ENCODE measurements around the gene C9orf153. TPM values are rescaled to one million over a fixed set of nuclear protein-coding genes. Genes with fewer than 3 reads are reported as not detected.
A peak's percentile ranks its signal among the peaks of the same experiment; 100 is the strongest.

The C9orf153 gene
- total RNA-seq, 1 donor from 2014 or later: 1.1 TPM

DNA sequence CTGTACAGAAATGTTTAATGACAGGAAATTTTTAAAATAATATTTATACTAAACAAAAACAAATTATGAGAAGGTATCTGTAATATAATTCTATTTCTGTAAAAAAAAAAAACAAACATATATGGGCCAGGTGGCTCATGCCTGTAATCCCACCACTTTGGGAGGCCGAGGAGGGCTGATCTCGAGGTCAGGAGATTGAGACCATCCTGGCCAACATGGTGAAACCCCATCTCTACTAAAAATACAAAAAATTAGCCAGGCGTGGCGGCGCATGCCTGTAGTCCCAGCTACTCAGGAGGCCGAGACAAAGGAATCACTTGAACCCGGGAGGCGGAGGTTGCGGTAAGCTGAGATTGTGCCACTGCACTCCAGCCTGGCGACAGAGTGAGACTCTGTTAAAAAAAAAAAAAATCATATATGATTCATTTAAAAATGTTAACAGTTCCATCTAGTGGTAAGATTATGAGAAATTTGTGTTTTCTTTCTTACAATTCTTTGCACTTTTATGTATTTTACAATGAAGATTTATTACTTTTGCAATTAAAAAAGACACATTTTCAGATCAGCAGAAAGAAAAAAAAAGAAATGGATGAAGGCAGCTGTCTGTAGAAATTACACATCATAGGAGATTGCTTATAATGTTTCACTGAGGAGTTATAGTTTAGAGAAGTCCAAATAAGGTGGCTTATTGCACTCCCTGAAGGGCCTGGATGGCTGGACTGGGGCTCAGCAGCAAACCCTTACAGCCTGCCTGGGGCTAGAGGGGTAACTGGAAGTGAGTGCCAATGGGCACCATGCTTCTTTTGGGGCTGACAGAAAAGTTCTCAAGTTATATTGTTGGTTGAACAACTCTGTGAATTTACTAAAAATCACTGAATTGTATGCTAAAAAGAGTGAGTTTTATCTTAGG lies 20.3 kb downstream of the C9orf153 start:
- H3K4me3 Mint-ChIP-seq: no peak overlapping the region
- H3K4me1 Mint-ChIP-seq (ENCODE audit: unreplicated experiment): peaks cover 9% of the 10 kb centered on the region
- H3K27me3 Mint-ChIP-seq: no peaks in the 10 kb centered on the region
- TF ChIP-seq, protein P1, sequence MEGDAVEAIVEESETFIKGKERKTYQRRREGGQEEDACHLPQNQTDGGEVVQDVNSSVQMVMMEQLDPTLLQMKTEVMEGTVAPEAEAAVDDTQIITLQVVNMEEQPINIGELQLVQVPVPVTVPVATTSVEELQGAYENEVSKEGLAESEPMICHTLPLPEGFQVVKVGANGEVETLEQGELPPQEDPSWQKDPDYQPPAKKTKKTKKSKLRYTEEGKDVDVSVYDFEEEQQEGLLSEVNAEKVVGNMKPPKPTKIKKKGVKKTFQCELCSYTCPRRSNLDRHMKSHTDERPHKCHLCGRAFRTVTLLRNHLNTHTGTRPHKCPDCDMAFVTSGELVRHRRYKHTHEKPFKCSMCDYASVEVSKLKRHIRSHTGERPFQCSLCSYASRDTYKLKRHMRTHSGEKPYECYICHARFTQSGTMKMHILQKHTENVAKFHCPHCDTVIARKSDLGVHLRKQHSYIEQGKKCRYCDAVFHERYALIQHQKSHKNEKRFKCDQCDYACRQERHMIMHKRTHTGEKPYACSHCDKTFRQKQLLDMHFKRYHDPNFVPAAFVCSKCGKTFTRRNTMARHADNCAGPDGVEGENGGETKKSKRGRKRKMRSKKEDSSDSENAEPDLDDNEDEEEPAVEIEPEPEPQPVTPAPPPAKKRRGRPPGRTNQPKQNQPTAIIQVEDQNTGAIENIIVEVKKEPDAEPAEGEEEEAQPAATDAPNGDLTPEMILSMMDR (conservative IDR thresholded peaks at IDR 0.05): peak; percentile 39
- H3K27ac Mint-ChIP-seq: no peak overlapping the region
- peak; percentile 43 for DNase-seq (ENCODE audit: extremely low spot score, unreplicated experiment)
- H3K9me3 Mint-ChIP-seq: no peaks in the 10 kb centered on the region
- H3K36me3 Mint-ChIP-seq: no peaks in the 10 kb centered on the region

DNA sequence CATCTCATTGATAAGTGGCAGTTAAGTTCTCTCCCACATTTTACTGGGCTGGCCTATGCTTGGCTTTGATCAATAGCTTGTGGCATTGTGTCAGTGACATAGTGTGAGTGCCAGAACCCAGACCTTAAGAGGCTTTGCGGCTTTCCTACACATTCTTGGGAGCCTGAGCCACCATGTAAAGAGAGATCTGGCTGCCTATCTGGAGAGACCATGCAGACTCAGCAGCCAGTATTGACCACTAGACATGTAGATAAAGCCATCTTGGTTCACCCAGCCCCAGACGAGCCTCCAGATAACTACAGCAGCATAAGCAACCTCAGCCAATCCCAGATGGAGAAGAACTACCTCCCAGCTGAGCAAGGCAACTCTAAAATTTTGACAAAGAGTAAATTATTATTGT lies 28.6 kb downstream of the C9orf153 start:
- DNase-seq (ENCODE audit: extremely low spot score, unreplicated experiment): no peak
- H3K36me3 Mint-ChIP-seq: no peaks in the 10 kb centered on the region
- no peak overlapping the region for H3K4me3 Mint-ChIP-seq
- H3K27me3 Mint-ChIP-seq: no peaks in the 10 kb centered on the region
- no peaks in the 10 kb centered on the region for H3K9me3 Mint-ChIP-seq
- peaks cover 4% of the 10 kb centered on the region for H3K4me1 Mint-ChIP-seq (ENCODE audit: unreplicated experiment)
- no peak overlapping the region for H3K27ac Mint-ChIP-seq
- TF ChIP-seq, protein P1 (conservative IDR thresholded peaks at IDR 0.05): no peak

DNA sequence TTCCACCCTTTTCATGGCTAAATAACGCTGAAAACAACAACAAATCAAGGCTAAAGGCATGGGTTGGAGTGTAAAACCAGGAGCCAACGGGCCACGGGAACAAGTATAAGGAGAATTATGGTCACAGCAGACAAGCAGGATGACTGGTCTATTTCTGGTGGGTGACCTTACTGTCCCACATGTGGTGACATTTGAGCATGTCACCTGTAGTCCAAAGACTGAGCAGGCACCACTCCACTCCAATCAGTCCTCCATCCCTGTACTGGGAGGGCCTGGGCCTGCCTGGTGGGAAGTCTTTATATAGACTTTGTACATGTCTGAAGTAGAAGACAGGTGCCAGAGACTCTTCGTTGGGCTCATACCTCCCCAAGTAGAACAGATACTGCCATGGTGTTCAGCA lies 36.8 kb downstream of the C9orf153 start:
- Mint-ChIP-seq H3K9me3 (no peaks in the 10 kb centered on the region), H3K27ac (no peak overlapping the region), H3K4me1 (ENCODE audit: unreplicated experiment) (no peaks in the 10 kb centered on the region), H3K4me3 (no peak overlapping the region), H3K27me3 (peaks cover 2% of the 10 kb centered on the region), H3K36me3 (no peaks in the 10 kb centered on the region)
- no peak for DNase-seq (ENCODE audit: extremely low spot score, unreplicated experiment)
- TF ChIP-seq, protein P1 (conservative IDR thresholded peaks at IDR 0.05): no peak

DNA sequence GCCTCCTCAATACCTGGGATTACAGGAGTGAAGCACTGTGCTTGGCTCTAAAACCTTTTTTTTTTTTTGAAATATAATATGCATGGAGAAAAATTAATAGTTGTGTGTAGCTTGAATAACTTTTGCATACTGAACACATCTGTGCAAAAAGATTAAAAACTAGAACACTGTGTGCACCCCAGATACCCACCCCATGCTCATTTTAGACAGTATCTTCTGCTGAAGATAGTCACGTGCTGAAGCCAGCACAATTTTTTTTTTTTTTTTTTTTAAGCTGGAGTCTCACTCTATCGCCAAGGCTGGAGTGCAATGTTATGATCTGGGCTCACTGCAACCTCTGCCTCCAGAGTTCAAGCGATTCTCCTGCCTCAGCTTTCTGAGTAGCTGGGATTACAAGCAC lies 39.9 kb downstream of the C9orf153 start:
- Mint-ChIP-seq H3K4me1 (ENCODE audit: unreplicated experiment) (no peaks in the 10 kb centered on the region), H3K4me3 (no peak overlapping the region), H3K27ac (no peak overlapping the region), H3K9me3 (peaks cover 3% of the 10 kb centered on the region), H3K27me3 (peaks cover 2% of the 10 kb centered on the region), H3K36me3 (no peaks in the 10 kb centered on the region)
- TF ChIP-seq, protein P1 (conservative IDR thresholded peaks at IDR 0.05): no peak
- no peak for DNase-seq (ENCODE audit: extremely low spot score, unreplicated experiment)

DNA sequence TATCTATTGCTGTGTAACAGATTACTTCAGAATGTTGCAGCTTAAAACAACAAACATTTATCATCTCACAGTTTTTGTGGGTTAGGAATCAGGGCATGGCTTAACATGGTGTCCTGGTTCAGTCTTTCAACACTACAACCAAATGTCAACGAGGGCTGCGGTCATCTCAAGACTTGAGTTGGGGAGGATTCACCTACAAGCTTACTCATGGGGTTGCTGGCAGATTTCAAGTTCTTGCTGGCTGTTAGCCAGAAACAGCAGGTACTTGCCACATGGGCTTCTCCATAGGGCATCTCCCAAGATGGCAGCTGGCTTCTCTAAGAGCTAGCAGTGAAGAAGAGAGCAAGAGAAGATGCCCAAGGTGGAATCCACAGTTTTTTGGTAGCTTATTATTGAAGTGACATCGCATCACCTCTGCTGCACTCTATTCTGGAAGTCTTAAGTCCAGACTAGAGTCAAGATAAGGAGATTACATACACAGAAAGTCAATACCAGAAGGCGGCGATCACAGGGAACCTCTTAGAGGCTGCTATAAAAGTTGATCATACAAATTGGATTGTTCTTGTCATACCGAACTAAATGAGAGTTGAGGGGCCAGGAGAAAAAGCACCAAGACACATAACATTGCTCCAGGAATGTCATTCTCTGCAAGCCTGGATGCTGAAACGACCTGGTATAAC lies 42.2 kb downstream of the C9orf153 start:
- Mint-ChIP-seq H3K27ac (no peak overlapping the region), H3K4me3 (no peak overlapping the region), H3K9me3 (peaks cover 3% of the 10 kb centered on the region), H3K36me3 (no peaks in the 10 kb centered on the region), H3K4me1 (ENCODE audit: unreplicated experiment) (no peaks in the 10 kb centered on the region), H3K27me3 (no peaks in the 10 kb centered on the region)
- DNase-seq (ENCODE audit: extremely low spot score, unreplicated experiment): no peak
- TF ChIP-seq, protein P1 (conservative IDR thresholded peaks at IDR 0.05): no peak
